Renal cortical epithelial cell (primary cell): ENCODE results near the gene FBXO22. TPM values are rescaled to one million over a fixed set of nuclear protein-coding genes. Genes with fewer than 3 reads are reported as not detected.
A peak's percentile ranks its signal among the peaks of the same experiment; 100 is the strongest.
"Not testable (repeated sequence)": the region's sequence is repeated elsewhere in the genome, so short reads cannot be mapped to it uniquely, and the experiment has no call there.

Experiments used
- DNase-seq: peaks from one replicate; pipeline ENCODE4 v3.0.0-alpha.2; 2011; ENCODE audit warnings: low read depth
- total RNA-seq: library from RNA; depleted of rRNA; stranded (reverse); fragments of >200 nt; gene quantifications from 2 replicates; pipeline ENCODE4 v1.2.3, GENCODE V29; 2014

FBXO22 gene
- total RNA-seq, result 58.6 and 62.5 TPM in 2 replicates

- DNase-seq, result peak; percentile 72
Observed at GRCh38 chr15:75903331-75904239, at the start of gene FBXO22. TSS of gene FBXO22 (plus strand) at chr15:75903878. CDS start at chr15:75903964, 86 bp downstream.

GRCh38 chr15:75857886-75858285 is 45.8 kb upstream of the FBXO22 start:
- DNase-seq, result no peak

GRCh38 chr15:75861750-75862402 is 41.8 kb upstream of the FBXO22 start:
- no peak for DNase-seq

- DNase-seq, result no peak
Observed at GRCh38 chr15:75862796-75863195, 40.9 kb upstream of the FBXO22 start.

GRCh38 chr15:75864213-75865059 is 39.2 kb upstream of the FBXO22 start:
- DNase-seq, result no peak

GRCh38 chr15:75866045-75866444 is 37.6 kb upstream of the FBXO22 start:
- not testable (repeated sequence) for DNase-seq

- DNase-seq, result no peak
Observed at GRCh38 chr15:75866916-75867315, 36.8 kb upstream of the FBXO22 start.

GRCh38 chr15:75867449-75867848 is 36.2 kb upstream of the FBXO22 start:
- DNase-seq, result no peak

- DNase-seq, result no peak
Observed at GRCh38 chr15:75868019-75868418, 35.7 kb upstream of the FBXO22 start.

GRCh38 chr15:75869446-75869845 is 34.2 kb upstream of the FBXO22 start:
- no peak for DNase-seq

- DNase-seq, result not testable (repeated sequence)
Observed at GRCh38 chr15:75871589-75871988, 32.1 kb upstream of the FBXO22 start.

- no peak for DNase-seq
Observed at GRCh38 chr15:75872403-75872990, 31.2 kb upstream of the FBXO22 start.

GRCh38 chr15:75884041-75884440 is 19.6 kb upstream of the FBXO22 start:
- no peak for DNase-seq

- no peak for DNase-seq
Observed at GRCh38 chr15:75887178-75887577, 16.5 kb upstream of the FBXO22 start.

GRCh38 chr15:75891895-75892294 is 11.8 kb upstream of the FBXO22 start:
- DNase-seq, result peak; percentile 87

- DNase-seq, result no peak
Observed at GRCh38 chr15:75895731-75896130, 7.9 kb upstream of the FBXO22 start.

GRCh38 chr15:75900577-75900976 is 3.1 kb upstream of the FBXO22 start:
- DNase-seq, result no peak

- DNase-seq, result no peak
Observed at GRCh38 chr15:75902129-75902557, 1.5 kb upstream of the FBXO22 start.

GRCh38 chr15:75905231-75905630 is 1.6 kb downstream of the FBXO22 start:
- no peak for DNase-seq

- not testable (repeated sequence) for DNase-seq
Observed at GRCh38 chr15:75910355-75910754, 6.7 kb downstream of the FBXO22 start.

GRCh38 chr15:75916978-75917377 is 13.3 kb downstream of the FBXO22 start:
- DNase-seq, result no peak

- DNase-seq, result no peak
Observed at GRCh38 chr15:75918135-75918534, 14.5 kb downstream of the FBXO22 start.
